ENCODE results near the gene ROR1.
A peak's percentile ranks its signal among the peaks of the same experiment; 100 is the strongest.
"Not testable (repeated sequence)": the region's sequence is repeated elsewhere in the genome, so short reads cannot be mapped to it uniquely, and the experiment has no call there.

The ROR1 gene

DNA sequence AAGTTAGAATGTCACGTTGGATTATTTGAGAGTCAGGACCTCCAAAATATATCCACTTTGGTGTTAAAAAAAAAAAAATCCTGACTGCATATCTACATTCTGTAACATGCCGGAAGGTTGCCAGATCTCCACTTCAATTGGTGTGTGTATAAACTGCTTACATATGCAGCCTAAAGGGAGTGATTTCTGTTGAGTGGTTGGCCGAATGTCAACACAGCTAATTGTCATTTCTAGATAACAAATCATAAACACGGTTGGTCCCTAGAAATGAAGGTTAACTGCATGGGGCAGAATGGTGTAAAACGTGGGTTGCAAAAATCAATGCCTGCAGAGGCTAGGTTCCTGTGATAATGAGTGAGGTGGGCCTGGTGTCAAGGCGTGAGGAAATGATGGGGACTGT, 15.0 kb upstream of the ROR1 start:
- DNase-seq (ENCODE audit: low spot score): no peak

GRCh38 chr1:63759778-63760177, 14.0 kb upstream of the ROR1 start:
- no peak for DNase-seq (ENCODE audit: low spot score)

GRCh38 chr1:63770381-63770780, 3.4 kb upstream of the ROR1 start:
- no peak for DNase-seq (ENCODE audit: low spot score)

DNA sequence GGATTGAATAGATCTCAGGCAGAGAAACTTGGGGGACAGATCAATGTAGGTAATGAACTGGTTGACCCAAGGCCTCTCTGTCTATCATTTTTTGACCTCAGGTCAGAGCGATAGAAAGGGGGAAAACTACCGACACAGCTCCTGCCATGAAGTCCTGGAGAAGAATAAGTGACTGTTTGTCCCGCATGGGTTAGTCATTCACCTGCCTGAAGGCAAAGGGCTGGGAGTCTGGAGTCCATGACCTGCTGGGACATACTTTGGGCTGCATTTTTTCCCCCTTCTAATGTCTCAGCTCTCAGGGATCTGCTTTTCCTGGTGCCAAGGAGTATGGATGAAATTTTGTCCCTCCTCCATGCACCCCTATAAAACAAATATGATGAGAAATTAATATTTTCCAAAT, 1.6 kb upstream of the ROR1 start:
- no peak for DNase-seq (ENCODE audit: low spot score)

- no peak for DNase-seq (ENCODE audit: low spot score)
Observed at GRCh38 chr1:63772876-63773275, 941 bp upstream of the ROR1 start.

DNA sequence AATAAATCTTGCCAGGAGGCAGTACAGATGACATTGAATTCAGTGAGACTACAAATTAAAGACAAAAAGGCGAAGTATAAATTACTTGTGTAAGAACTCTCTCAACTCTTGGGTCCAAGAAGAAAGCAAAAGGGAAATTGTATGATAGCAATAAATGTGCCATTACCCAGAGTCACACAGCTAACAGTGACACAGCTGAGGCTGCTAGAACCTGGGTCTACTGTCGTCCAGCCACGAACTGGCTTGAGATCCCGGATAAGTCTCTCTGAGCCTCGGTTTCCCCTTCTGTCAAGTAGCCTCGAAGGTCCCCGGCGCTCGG, 362 bp upstream of the ROR1 start:
- DNase-seq (ENCODE audit: low spot score): no peak

GRCh38 chr1:63774617-63775417, 1.0 kb downstream of the ROR1 start:
- peak; percentile 21 for DNase-seq (ENCODE audit: low spot score)

DNA sequence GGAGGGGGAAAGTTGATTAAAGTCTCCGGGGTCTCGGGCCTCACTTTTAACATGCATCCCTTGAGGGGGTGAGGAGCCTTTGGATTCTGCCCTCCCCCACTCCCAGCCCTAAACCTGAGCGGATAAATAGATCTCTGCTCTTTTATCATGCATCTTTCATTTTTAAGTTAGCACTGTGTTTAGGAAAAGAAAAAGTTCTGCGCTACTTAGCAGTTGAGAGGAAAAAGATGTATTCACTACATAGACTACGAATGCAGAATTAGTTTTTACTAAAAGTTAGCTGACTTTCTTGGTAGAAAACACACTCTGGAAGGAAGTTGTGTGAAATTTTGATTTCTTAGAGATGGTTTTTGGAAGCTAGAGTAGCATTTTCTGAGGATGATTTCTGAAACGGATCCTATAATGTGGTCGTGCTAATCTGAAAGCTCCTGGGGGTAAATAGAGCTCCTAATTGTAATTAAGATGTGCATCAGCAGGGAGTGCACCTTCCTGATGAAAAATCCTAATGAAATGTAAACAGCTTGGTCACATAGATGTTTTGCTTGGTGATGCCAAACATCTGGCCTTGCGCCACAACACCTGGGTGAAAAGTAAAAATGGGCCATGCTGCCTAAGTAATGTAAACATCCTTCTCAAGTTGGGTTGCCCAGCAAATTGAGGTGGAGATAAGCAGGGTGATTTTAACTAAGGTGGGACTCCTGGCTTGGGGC, 1.8 kb downstream of the ROR1 start:
- DNase-seq (ENCODE audit: low spot score): no peak

GRCh38 chr1:63777286-63777685, 3.5 kb downstream of the ROR1 start:
- DNase-seq (ENCODE audit: low spot score): no peak

DNA sequence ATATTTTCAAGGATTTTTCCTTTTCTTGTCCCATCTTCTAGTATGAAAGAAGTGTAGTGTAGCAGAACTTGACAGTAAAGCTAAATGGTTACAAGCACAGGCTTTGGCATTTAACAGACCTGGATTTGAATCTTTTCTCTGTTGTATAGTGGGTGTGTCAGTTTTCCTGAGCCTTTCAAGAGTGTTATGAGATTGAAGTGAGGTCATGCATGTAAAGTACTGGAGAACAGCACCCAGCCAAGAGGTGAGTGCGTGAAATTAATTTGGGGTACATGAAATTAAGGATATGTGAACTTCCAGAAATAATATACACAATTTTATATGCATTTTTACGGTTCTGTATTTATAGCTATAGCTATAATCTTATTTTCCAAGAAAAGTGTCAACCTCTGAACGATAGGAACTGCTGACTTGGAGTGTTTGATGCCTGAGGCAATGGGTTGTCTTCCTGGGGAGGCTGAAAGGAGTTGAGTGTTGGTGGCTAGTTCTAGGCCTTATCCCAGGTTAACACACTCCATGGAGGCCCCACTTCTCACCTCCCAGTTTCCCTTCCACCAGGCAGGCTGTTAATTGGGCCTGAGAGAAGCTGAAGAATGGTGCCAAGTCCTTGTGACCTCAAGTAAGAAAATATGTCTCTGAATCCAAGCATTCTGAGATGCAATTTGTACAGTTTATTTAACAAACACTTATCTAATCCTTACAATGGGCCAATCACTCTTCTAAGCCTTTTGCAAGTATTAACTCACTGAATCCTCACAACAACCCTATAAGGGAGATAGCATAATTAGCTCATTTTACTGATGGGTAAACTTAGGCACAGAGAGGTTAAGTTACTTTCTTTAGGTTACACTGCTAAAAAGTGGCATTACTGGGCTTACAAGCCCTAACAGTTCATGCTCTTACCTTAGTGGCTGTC, 4.4 kb downstream of the ROR1 start:
- DNase-seq (ENCODE audit: low spot score): no peak

DNA sequence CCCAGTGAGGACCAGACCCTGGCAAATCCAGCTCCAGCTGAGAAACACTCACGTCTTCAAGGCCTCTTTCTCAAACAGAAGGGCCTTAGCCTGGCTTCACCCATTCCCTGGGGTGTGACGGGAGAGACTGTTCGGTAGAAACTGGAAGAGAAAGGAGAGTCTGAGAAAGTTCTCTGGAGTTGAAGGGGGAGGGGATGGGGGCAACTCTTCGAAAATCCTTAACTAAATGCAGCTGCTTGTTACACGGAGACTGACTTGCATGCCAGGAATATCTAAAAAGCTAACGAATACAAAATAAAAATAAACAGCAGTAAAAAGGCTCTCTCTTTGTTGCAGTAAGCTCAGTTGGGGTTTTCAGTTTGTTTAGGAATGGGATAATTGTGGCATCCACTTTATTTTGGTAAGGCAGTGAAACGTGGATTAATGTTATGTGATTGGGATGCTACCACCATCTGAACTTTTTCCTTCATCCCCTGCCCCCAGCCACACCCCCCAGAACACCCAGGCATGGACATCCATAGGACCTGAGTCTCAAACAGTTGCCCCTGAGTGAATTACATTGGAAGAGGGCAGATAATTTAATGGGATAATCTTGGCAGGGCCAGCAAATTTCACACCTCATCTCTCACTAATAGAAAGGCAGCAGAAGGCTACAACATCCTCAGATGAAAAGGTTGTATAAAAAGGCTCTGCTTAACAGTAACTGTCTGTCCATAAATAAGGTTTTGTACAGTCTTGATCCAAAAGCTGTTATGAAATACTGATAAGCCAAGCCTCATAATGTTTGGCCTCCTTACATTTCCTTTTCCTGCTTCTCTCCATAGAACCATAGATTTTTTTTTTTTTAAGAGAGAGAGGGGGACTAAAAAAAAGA, 5.8 kb downstream of the ROR1 start:
- no peak for DNase-seq (ENCODE audit: low spot score)

- no peak for DNase-seq (ENCODE audit: low spot score)
Observed at GRCh38 chr1:63780565-63780964, 6.7 kb downstream of the ROR1 start.

DNA sequence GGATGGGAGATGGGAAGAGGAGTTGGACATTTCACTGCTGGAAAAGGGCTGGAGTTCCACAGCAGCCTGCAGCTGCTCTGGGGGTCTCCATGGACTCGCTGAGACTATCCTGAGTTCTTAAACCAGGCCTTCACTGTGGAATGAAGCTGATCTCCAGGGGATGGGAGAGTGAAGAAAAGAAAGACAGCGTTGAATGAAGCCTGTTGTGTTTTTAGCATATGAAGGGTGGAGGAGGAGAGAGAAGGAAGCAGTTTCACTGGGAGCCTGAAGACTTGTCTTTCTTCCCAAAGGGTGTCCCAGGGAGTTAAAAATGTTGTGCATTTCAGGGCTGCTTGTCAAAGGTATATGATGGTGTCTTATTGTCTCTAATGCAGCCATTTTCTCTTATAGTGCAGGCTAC, 9.2 kb downstream of the ROR1 start:
- DNase-seq (ENCODE audit: low spot score): no peak

- DNase-seq (ENCODE audit: low spot score): no peak
Observed at GRCh38 chr1:63784083-63784482, 10.3 kb downstream of the ROR1 start.

DNA sequence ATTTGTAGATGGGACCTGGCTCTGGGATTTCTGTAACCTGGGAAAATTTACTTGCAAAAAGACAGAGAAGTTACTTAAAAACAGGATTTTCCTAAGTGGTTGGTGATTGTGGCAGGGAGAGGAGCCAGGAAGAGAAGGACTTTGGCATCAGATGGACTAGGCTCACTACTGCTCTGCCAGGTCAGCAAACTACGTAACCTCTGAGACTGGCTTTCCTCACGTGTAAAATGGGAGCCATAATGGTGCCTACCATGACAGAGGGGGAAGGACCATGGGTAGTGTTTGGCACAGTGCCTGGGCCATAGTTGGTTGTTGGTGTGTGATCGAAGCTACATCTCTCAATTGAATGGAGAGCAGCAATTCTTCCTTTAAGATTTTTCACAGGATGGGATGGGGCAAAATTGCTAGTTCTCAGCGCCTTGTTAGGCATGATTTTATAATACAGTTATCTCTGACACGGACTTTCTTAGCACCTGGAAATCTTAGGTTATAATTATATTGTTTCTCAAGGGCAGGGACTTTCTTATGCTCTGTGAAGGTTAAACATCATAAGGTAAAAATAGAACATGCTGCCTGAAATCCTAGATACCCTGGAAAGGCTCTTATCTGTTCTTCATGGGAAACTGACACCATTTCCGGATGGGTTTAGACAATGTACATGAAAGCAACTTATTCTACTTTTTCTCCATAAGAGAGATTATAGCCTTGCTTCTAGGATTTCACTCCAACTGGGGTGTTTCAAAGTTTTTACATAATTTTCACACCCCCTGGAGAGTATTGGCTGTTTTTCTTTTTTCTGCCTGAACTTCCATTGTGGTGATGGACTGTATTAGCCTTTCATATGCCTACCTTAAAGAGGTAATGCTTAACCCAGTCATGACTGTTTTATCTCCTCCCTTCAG, 10.9 kb downstream of the ROR1 start:
- DNase-seq (ENCODE audit: low spot score): no peak

DNA sequence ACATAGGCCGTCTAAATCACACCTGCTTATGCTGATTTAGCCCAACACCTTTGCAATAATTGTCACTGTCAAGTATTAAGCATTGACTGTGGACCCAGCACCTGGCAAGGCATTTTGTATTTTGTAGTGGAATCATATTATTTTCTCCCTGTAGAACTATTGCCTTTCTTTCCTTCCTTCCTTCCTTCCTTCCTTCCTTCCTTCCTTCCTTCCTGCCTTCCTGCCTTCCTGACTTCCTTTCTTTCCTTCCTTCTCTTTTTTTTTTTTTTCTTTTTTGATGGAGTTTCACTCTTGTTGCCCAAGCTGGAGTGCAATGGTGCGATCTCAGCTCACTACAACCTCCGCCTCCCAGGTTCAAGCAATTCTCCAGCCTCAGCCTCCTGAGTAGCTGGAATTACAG, 13.5 kb downstream of the ROR1 start:
- DNase-seq (ENCODE audit: low spot score): not testable (repeated sequence)

GRCh38 chr1:63787875-63788274, 14.1 kb downstream of the ROR1 start:
- peak; percentile 20 for DNase-seq (ENCODE audit: low spot score)

DNA sequence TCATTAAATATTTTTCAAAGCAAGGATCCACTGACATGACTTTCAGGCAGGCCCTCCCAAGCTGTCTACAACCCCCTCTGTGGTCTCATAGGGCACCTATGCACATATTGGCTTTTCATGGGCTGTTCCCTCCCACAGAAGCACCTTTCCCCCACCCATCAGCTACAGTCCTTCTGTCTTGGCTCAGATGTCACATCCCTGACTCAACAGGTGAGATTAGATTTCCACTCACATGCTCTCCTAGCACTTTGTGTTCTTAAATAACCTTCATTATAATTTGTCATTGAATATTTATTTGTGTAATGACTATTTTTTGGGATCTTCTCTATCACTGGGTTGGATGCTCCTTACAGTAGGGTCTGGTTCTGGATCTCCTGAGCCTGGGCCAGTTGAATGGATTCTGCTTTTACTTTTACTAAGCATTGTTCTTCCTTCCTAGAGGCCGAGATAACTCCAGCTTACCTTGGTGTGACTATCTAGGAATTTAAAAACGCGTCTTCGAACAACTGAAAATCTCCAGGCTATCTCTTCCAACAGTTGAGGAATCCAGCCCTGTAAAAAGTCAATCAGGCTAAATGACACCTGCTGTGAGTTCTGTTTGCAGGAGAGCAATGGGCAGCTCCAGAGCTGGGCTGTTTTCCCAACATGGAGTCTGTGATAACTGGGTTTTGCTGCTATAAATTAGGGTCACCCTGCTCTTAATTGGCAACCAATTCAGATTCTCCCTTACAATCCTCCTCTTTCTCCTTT, 16.2 kb downstream of the ROR1 start:
- DNase-seq (ENCODE audit: low spot score): no peak

DNA sequence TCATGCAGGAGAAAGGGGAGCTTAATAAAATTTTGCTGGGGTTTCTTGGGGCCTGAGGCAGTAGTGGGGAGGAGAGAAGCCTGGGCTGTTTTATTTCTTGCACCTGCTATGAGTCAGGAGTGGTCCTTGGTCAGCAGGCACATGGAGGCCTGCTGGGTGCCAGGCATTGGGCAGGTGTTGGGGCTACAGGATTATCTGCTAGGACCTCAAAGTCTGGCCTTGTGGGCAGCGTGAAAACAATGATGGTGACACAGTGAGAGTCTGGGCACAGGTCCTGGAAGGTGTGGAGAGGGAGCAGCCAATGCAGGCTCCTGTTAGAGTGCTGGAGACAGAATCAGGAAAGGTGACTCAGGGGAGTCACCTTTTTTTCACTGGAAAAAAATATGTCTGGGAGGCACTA, 17.2 kb downstream of the ROR1 start:
- DNase-seq (ENCODE audit: low spot score): no peak

DNA sequence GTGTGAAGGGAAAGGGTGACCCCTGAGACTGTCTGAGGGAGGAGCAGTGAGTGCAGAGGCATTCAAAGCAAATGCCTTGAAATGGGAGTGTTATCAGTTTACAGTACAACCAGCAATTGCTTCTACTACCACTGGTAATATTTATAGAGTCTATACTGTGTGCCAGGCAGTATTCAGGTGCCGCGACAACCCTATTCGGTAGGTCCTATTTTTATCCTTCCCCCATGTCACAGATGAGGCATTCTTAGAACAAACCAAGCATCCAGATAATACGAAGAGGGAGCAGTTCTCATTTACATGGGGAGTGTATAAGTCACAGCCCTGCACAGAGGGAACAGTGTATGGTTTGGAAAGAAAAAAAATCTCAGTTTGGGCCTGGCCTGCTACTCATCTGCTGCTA, 18.3 kb downstream of the ROR1 start:
- DNase-seq (ENCODE audit: low spot score): no peak

Data from putamen (tissue), 1 donor.